CD4-positive, CD25-positive, alpha-beta regulatory T cell (primary cell): Measurements from ENCODE around the gene NPHP1. TPM values are rescaled to one million over a fixed set of nuclear protein-coding genes. Genes with fewer than 3 reads are reported as not detected.
"Not testable (repeated sequence)": the region's sequence is repeated elsewhere in the genome, so short reads cannot be mapped to it uniquely, and the experiment has no call there.

ENCODE experiments used
- ATAC-seq, 2 donors: fragments of 150-1000 bp; cut with Tn5 transposase; one replicate each; pipeline ENCODE4 v1.10.0; 2021; ENCODE audit warnings: low read depth in 2 of 2, moderate number of reproducible peaks in 2 of 2, moderate library complexity in 1 of 2
- DNase-seq, 3 donors: peaks; one replicate each; pipeline versions ENCODE4 v3.0.0 to v3.0.0-alpha.2; 2012 to 2022; ENCODE audit warnings: mixed read lengths in 1 of 3
- H3K27ac ChIP-seq: one replicate; pipeline ENCODE4 v1.7.0; 2013; ENCODE audit warnings: mild to moderate bottlenecking, low read length; ENCODE audit not compliant: insufficient read depth, poor library complexity, severe bottlenecking
- H3K27me3 ChIP-seq: one replicate; pipeline ENCODE4 v1.7.0; 2013; ENCODE audit warnings: low read length; ENCODE audit not compliant: control insufficient read depth, insufficient read depth
- H3K36me3 ChIP-seq: one replicate; pipeline ENCODE4 v1.7.0; 2013; ENCODE audit warnings: mild to moderate bottlenecking, low read length, moderate library complexity; ENCODE audit not compliant: control insufficient read depth, insufficient read depth
- H3K4me1 ChIP-seq: 2 replicates; pipeline ENCODE4 v1.7.0; 2013; ENCODE audit warnings: mild to moderate bottlenecking, low read length; ENCODE audit not compliant: insufficient read depth, control insufficient read depth, poor library complexity, severe bottlenecking
- H3K4me3 ChIP-seq: one replicate; pipeline ENCODE4 v1.7.0; 2013; ENCODE audit warnings: low read depth, mild to moderate bottlenecking, low read length, moderate library complexity
- H3K9me3 ChIP-seq, 2 experiments: 1 replicate in 1 of 2; 2 replicates in 1 of 2; pipeline ENCODE4 v1.7.0; 2013; ENCODE audit warnings: low read length in 2 of 2, mild to moderate bottlenecking in 1 of 2, moderate library complexity in 1 of 2; ENCODE audit not compliant: control insufficient read depth in 2 of 2
- H3K27ac Mint-ChIP-seq, 3 donors: one replicate each; pipeline ENCODE4 v1.8.0; 2020 to 2022; ENCODE audit warnings: mild to moderate bottlenecking in 3 of 3, mixed read lengths in 3 of 3, moderate library complexity in 2 of 3
- H3K27me3 Mint-ChIP-seq: one replicate; pipeline ENCODE4 v1.8.0; 2022; ENCODE audit warnings: mild to moderate bottlenecking, mixed read lengths
- H3K36me3 Mint-ChIP-seq: one replicate; pipeline ENCODE4 v1.8.0; 2020; ENCODE audit warnings: mixed read lengths
- H3K4me1 Mint-ChIP-seq, 4 donors: one replicate each; pipeline ENCODE4 v1.8.0; 2020 to 2022; ENCODE audit warnings: mixed read lengths in 4 of 4, mild to moderate bottlenecking in 1 of 4
- H3K4me3 Mint-ChIP-seq, 4 donors: one replicate each; pipeline ENCODE4 v1.8.0; 2020 to 2022; ENCODE audit warnings: mild to moderate bottlenecking in 4 of 4, mixed read lengths in 4 of 4, moderate library complexity in 3 of 4
- H3K9me3 Mint-ChIP-seq, 7 donors: one replicate each; pipeline ENCODE4 v1.8.0; 2020 to 2022; ENCODE audit warnings: mixed read lengths in 7 of 7, mild to moderate bottlenecking in 3 of 7, moderate library complexity in 2 of 7
- polyA plus RNA-seq, 4 donors: library from polyadenylated mRNA; unstranded; fragments of 300-500 nt; fragmentation: Illumina TruSeq; gene quantifications; one replicate each; pipeline ENCODE4 v1.2.3, GENCODE V29; 2021
- total RNA-seq: library from RNA; stranded (reverse); gene quantifications from one replicate; pipeline ENCODE4 v1.2.3, GENCODE V29; 2022

NPHP1 gene
- total RNA-seq (not detected), polyA plus RNA-seq (under 1 TPM in 3 of 4 donors, not detected in 1; 0.15 to 0.58 (median 0.31) TPM)

- peaks cover 12 to 30% (median 23%) of the 10 kb centered on the region in 4 donors for H3K4me1 Mint-ChIP-seq
- no peaks in the 10 kb centered on the region for H3K9me3 ChIP-seq
- DNase-seq (peak; percentile 70 to 83 (median 82)), ATAC-seq (peak; percentile 70 to 83)
- no peaks in the 10 kb centered on the region for H3K9me3 Mint-ChIP-seq
- peak within 1 kb of the TSS; percentile 49 for H3K27ac ChIP-seq
- H3K27me3 ChIP-seq, result peaks cover 11% of the 10 kb centered on the region
- H3K27me3 Mint-ChIP-seq, result peaks cover 15% of the 10 kb centered on the region
- peak within 1 kb of the TSS; percentile 76 for H3K4me3 ChIP-seq
- H3K36me3 Mint-ChIP-seq, result peaks cover 12% of the 10 kb centered on the region
- H3K36me3 ChIP-seq, result no peaks in the 10 kb centered on the region
- H3K4me1 ChIP-seq, result peaks cover 13% of the 10 kb centered on the region
- H3K27ac Mint-ChIP-seq, result peak within 1 kb of the TSS; percentile 55 to 91 (median 87)
- H3K4me3 Mint-ChIP-seq, result peak within 1 kb of the TSS; percentile 83 to 97 (median 90)
Measured at GRCh38 chr2:110204408-110205385, at the start of gene NPHP1. Gene NPHP1, minus strand, starts transcription at chr2:110205013. Its CDS starts 45 bp downstream, at chr2:110204968.

GRCh38 chr2:110248081-110248795, 43.4 kb upstream of the NPHP1 start:
- H3K4me1 ChIP-seq, H3K36me3 Mint-ChIP-seq, H3K27ac Mint-ChIP-seq, H3K4me3 ChIP-seq, H3K4me1 Mint-ChIP-seq, H3K27ac ChIP-seq, H3K36me3 ChIP-seq, ATAC-seq, H3K27me3 ChIP-seq, H3K9me3 ChIP-seq, DNase-seq, H3K27me3 Mint-ChIP-seq, H3K9me3 Mint-ChIP-seq, H3K4me3 Mint-ChIP-seq: not testable (repeated sequence)

- H3K4me1 Mint-ChIP-seq, H3K36me3 Mint-ChIP-seq, ATAC-seq, H3K27ac ChIP-seq, DNase-seq, H3K4me1 ChIP-seq, H3K27me3 ChIP-seq, H3K27ac Mint-ChIP-seq, H3K9me3 ChIP-seq, H3K4me3 ChIP-seq, H3K9me3 Mint-ChIP-seq, H3K4me3 Mint-ChIP-seq, H3K27me3 Mint-ChIP-seq, H3K36me3 ChIP-seq: not testable (repeated sequence)
Measured at GRCh38 chr2:110245488-110246435, 40.9 kb upstream of the NPHP1 start.

GRCh38 chr2:110243283-110243682, 38.5 kb upstream of the NPHP1 start:
- not testable (repeated sequence) for H3K4me1 Mint-ChIP-seq

GRCh38 chr2:110234514-110234913, 29.7 kb upstream of the NPHP1 start:
- H3K9me3 ChIP-seq, H3K36me3 ChIP-seq, DNase-seq, H3K9me3 Mint-ChIP-seq, H3K4me3 Mint-ChIP-seq, H3K27ac ChIP-seq, H3K27me3 ChIP-seq, H3K4me3 ChIP-seq, ATAC-seq, H3K36me3 Mint-ChIP-seq, H3K27me3 Mint-ChIP-seq, H3K4me1 Mint-ChIP-seq, H3K27ac Mint-ChIP-seq, H3K4me1 ChIP-seq: not testable (repeated sequence)

More at GRCh38 chr2:110243283-110243682, 38.5 kb upstream of the NPHP1 start:
- H3K4me1 ChIP-seq, ATAC-seq, H3K4me3 Mint-ChIP-seq, H3K9me3 ChIP-seq, H3K27ac ChIP-seq, H3K36me3 Mint-ChIP-seq, H3K27me3 ChIP-seq, H3K4me3 ChIP-seq, H3K27me3 Mint-ChIP-seq, H3K27ac Mint-ChIP-seq, H3K9me3 Mint-ChIP-seq, DNase-seq, H3K36me3 ChIP-seq: not testable (repeated sequence)

- not testable (repeated sequence) for H3K9me3 Mint-ChIP-seq, H3K4me1 Mint-ChIP-seq, H3K4me3 Mint-ChIP-seq, H3K27ac Mint-ChIP-seq, H3K36me3 Mint-ChIP-seq, ATAC-seq, H3K27me3 ChIP-seq, H3K4me1 ChIP-seq, H3K36me3 ChIP-seq, H3K4me3 ChIP-seq, H3K27ac ChIP-seq, DNase-seq, H3K9me3 ChIP-seq
- peaks cover 21% of the 10 kb centered on the region for H3K27me3 Mint-ChIP-seq
Measured at GRCh38 chr2:110229886-110230285, 25.1 kb upstream of the NPHP1 start.

GRCh38 chr2:110222626-110223025, 17.8 kb upstream of the NPHP1 start:
- ATAC-seq, H3K27ac Mint-ChIP-seq, H3K4me3 ChIP-seq, H3K4me1 ChIP-seq, H3K36me3 Mint-ChIP-seq, H3K4me3 Mint-ChIP-seq, H3K9me3 Mint-ChIP-seq, DNase-seq, H3K9me3 ChIP-seq, H3K4me1 Mint-ChIP-seq, H3K36me3 ChIP-seq, H3K27ac ChIP-seq: not testable (repeated sequence)
- H3K27me3 Mint-ChIP-seq, result peaks cover 60% of the 10 kb centered on the region
- H3K27me3 ChIP-seq, result peaks cover 36% of the 10 kb centered on the region
